Osteoblast (primary cell): ENCODE data around the gene ST3GAL2. TPM values are rescaled to one million over a fixed set of nuclear protein-coding genes. Genes with fewer than 3 reads are reported as not detected.
A peak's percentile ranks its signal among the peaks of the same experiment; 100 is the strongest.
"Not testable (repeated sequence)": the region's sequence is repeated elsewhere in the genome, so short reads cannot be mapped to it uniquely, and the experiment has no call there.

ENCODE experiments used
- DNase-seq: peaks from one replicate; pipeline ENCODE4 v3.0.0; 2011; ENCODE audit warnings: low spot score, mixed read lengths; ENCODE audit not compliant: insufficient read length; ENCODE audit errors: missing footprints
- H2AFZ ChIP-seq: 2 replicates; pipeline ENCODE4 v1.6.0; 2011; ENCODE audit warnings: mild to moderate bottlenecking, low read length
- H3K27ac ChIP-seq: 2 replicates; pipeline ENCODE4 v1.5.1; 2011; ENCODE audit warnings: mild to moderate bottlenecking, low read depth, low read length, moderate library complexity
- H3K27me3 ChIP-seq: 2 replicates; pipeline ENCODE4 v1.6.0; 2012; ENCODE audit warnings: mild to moderate bottlenecking, control low read depth, inconsistent platforms, low read length, moderate library complexity; ENCODE audit not compliant: insufficient read depth
- H3K36me3 ChIP-seq: 2 replicates; pipeline ENCODE4 v1.5.1; 2011; ENCODE audit warnings: mild to moderate bottlenecking, low read length, control low read depth, moderate library complexity; ENCODE audit not compliant: insufficient read depth
- H3K4me1 ChIP-seq: 2 replicates; pipeline ENCODE4 v1.5.1; 2011; ENCODE audit warnings: mild to moderate bottlenecking, low read length, control low read depth, moderate library complexity; ENCODE audit not compliant: insufficient read depth
- H3K4me2 ChIP-seq: 2 replicates; pipeline ENCODE4 v1.6.0; 2011; ENCODE audit warnings: mild to moderate bottlenecking, low read length; ENCODE audit not compliant: insufficient read depth
- H3K4me3 ChIP-seq: fragments of 200-600 bp; sonication (generic); 3 replicates; pipeline ENCODE4 v1.5.1; 2012; ENCODE audit warnings: mild to moderate bottlenecking, low read length, inconsistent platforms; ENCODE audit not compliant: insufficient read depth
- H3K79me2 ChIP-seq: 2 replicates; pipeline ENCODE4 v1.6.0; 2012; ENCODE audit warnings: mild to moderate bottlenecking, low read length, control low read depth, inconsistent platforms; ENCODE audit not compliant: insufficient read depth
- H3K9me3 ChIP-seq: 2 replicates; pipeline ENCODE4 v1.5.1; 2011; ENCODE audit warnings: low read depth, low read length, control low read depth
- H4K20me1 ChIP-seq: 2 replicates; pipeline ENCODE4 v1.6.0; 2012; ENCODE audit warnings: mild to moderate bottlenecking, low read length, control low read depth; ENCODE audit not compliant: insufficient read depth
- total RNA-seq: library from RNA; depleted of rRNA; stranded (reverse); fragments of >200 nt; gene quantifications from 2 replicates; pipeline ENCODE4 v1.2.3, GENCODE V29; 2012
- TF ChIP-seq, protein P1 (sequence below): IDR thresholded peaks from 2 replicates; pipeline ENCODE4 v1.5.1; 2011; ENCODE audit warnings: mild to moderate bottlenecking, low read depth, low read length, moderate library complexity; ENCODE audit errors: extremely low read depth

ST3GAL2 gene
- total RNA-seq, 1 donor, result 22.4 TPM

DNA sequence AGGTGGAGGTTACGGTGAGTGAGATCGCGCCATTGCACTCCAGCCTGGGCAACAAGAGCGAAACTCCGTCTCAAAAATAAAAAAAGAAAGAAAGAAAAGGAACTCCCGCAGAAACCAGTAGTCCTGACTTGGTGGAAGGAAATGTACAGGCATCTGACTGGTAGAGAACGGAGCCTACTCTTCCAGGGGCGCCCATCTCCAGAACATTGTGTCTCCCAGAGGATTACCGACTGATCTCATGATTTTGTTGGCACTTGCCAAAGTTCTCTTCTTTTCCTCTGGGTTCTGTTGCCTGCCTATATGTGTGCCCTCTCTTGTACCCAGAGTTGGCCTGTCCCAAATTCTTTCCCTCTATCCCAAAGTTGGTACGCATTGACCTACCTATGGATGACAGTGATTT is 68.0 kb downstream of the ST3GAL2 start:
- H3K9me3 ChIP-seq, result no peaks in the 10 kb centered on the region
- H4K20me1 ChIP-seq, result no peaks in the 10 kb centered on the region
- no peak overlapping the region for H2AFZ ChIP-seq
- no peak for DNase-seq
- TF ChIP-seq, protein P1, sequence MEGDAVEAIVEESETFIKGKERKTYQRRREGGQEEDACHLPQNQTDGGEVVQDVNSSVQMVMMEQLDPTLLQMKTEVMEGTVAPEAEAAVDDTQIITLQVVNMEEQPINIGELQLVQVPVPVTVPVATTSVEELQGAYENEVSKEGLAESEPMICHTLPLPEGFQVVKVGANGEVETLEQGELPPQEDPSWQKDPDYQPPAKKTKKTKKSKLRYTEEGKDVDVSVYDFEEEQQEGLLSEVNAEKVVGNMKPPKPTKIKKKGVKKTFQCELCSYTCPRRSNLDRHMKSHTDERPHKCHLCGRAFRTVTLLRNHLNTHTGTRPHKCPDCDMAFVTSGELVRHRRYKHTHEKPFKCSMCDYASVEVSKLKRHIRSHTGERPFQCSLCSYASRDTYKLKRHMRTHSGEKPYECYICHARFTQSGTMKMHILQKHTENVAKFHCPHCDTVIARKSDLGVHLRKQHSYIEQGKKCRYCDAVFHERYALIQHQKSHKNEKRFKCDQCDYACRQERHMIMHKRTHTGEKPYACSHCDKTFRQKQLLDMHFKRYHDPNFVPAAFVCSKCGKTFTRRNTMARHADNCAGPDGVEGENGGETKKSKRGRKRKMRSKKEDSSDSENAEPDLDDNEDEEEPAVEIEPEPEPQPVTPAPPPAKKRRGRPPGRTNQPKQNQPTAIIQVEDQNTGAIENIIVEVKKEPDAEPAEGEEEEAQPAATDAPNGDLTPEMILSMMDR, result no peak
- no peaks in the 10 kb centered on the region for H3K27me3 ChIP-seq
- no peak overlapping the region for H3K4me2 ChIP-seq
- no peak overlapping the region for H3K27ac ChIP-seq
- H3K79me2 ChIP-seq, result no peaks in the 10 kb centered on the region
- peaks cover 61% of the 10 kb centered on the region for H3K36me3 ChIP-seq
- H3K4me3 ChIP-seq, result no peak overlapping the region
- no peaks in the 10 kb centered on the region for H3K4me1 ChIP-seq

DNA sequence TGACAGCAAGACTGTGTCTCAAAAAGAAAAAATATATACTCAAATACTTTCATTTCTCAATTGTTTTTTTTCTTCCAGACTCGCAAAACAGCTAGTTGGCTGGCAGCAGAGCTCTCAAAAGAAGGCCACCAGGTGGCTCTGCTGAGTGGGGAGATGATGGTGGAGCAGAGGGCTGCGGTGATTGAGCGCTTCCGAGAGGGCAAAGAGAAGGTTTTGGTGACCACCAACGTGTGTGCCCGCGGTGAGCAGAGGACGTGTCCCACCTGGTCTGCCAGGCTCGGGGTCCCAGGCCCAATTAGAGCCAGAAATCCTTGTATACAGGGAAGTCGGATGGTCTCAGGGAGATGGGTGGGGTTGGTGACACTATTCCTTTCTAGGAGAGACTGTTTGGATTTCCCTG is 68.8 kb downstream of the ST3GAL2 start:
- H2AFZ ChIP-seq, H3K4me2 ChIP-seq, H3K27me3 ChIP-seq, H3K27ac ChIP-seq, H3K4me1 ChIP-seq, H3K4me3 ChIP-seq, H4K20me1 ChIP-seq, H3K79me2 ChIP-seq, H3K9me3 ChIP-seq: not testable (repeated sequence)
- peaks cover 66% of the 10 kb centered on the region for H3K36me3 ChIP-seq
- peak; percentile 59 for DNase-seq
- TF ChIP-seq, protein P1, result peak; percentile 67

DNA sequence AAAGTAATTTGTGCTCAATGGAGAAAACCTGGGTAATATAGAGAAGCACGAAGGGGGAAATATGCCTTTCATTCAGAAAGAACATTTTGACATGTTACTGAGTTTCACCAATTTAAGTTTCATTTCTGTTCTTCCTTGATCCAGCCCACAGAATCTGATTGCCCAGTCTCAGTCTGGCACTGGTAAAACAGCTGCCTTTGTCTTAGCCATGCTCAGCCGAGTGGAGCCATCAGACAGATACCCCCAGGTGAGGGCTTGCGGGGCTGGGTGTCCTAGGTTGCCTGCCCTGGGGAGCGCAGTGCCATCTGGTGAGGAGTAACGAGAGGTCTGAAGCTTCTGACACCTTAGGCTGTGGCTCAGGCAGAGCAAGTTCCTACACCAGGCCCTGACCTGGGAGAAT is 74.5 kb downstream of the ST3GAL2 start:
- H3K4me2 ChIP-seq, result no peak overlapping the region
- H3K27me3 ChIP-seq, result no peaks in the 10 kb centered on the region
- no peaks in the 10 kb centered on the region for H3K9me3 ChIP-seq
- H3K36me3 ChIP-seq, result peaks cover 76% of the 10 kb centered on the region
- no peaks in the 10 kb centered on the region for H3K4me1 ChIP-seq
- DNase-seq, result no peak
- TF ChIP-seq, protein P1, result no peak
- H3K27ac ChIP-seq, result no peak overlapping the region
- H2AFZ ChIP-seq, result no peak overlapping the region
- H3K79me2 ChIP-seq, result no peaks in the 10 kb centered on the region
- no peak overlapping the region for H3K4me3 ChIP-seq
- H4K20me1 ChIP-seq, result no peaks in the 10 kb centered on the region

DNA sequence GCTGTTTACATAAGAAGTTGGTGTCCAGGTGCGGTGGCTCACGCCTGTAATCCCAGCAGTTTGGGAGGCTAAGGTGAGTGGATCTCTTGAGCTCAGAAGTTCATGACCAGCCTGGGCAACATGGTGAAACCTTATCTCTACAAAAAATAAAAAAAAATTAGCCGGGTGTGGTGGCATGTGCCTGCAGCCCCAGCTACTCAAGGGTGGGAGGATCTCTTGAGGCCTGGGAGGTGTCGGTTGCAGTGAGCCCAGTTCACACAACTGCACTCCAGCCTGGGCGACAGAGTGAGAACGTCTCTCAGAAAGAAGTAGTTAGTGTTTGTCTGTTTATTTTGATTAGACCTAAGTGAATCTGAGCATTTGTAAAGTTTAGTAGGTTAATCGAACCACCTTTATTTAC is 79.3 kb downstream of the ST3GAL2 start:
- Histone ChIP-seq H2AFZ (no peak overlapping the region), H3K9me3 (no peaks in the 10 kb centered on the region), H3K27me3 (no peaks in the 10 kb centered on the region), H3K4me3 (no peak overlapping the region), H4K20me1 (no peaks in the 10 kb centered on the region), H3K4me1 (no peaks in the 10 kb centered on the region), H3K4me2 (no peak overlapping the region), H3K36me3 (peaks cover 90% of the 10 kb centered on the region), H3K27ac (no peak overlapping the region), H3K79me2 (peaks cover 2% of the 10 kb centered on the region)
- TF ChIP-seq, protein P1, result no peak
- no peak for DNase-seq
